K562 (cell line): Measurements from ENCODE around the gene PODXL2. TPM values are rescaled to one million over a fixed set of nuclear protein-coding genes. Genes with fewer than 3 reads are reported as not detected.

Experiments
- ATAC-seq: fragments of 200-7000 bp; cut with Tn5 transposase; 3 replicates; pipeline ENCODE4 v1.9.1; 2020; ENCODE audit warnings: moderate library complexity
- BruUV-seq: library from RNA; stranded (reverse); fragments of 400-500 nt; replicated peaks from 2 replicates; lab custom pipeline; 2021; lab: Mats Ljungman, UMichigan
- CTCF ChIA-PET: fragments of 300-600 bp; formaldehyde crosslinking; extraction: SDS; loops from one replicate; lab custom pipeline; 2021; ENCODE audit warnings: low intra/inter-chr PET ratio; lab: Yijun Ruan, JAX
- POLR2A ChIA-PET: fragments of 300-600, 350-650 bp; sonication (Branson Sonifier 250); formaldehyde crosslinking; extraction: SDS; loops from one replicate; lab custom pipeline; 2021; ENCODE audit warnings: antibody characterized with exemption, inconsistent platforms; lab: Yijun Ruan, JAX
- DNase-seq, 4 experiments: peaks; one replicate each; pipeline versions ENCODE4 v3.0.0 to v3.0.0-alpha.2; 2011 to 2018; ENCODE audit warnings: low spot score in 3 of 4, mixed read lengths in 3 of 4; ENCODE audit errors: extremely low read depth in 1 of 4
- FAIRE-seq: peaks from 2 replicates; lab custom pipeline; 2011; peaks lifted over from hg19 to GRCh38; lab: Jason Lieb, UNC
- H2AFZ ChIP-seq: 2 replicates; pipeline ENCODE4 v1.6.0; 2011; ENCODE audit warnings: low read depth, low read length, control low read depth, inconsistent platforms
- H3K27ac ChIP-seq: fragments of 200-600 bp; 3 replicates; pipeline ENCODE4 v1.8.0; 2011; ENCODE audit warnings: low read depth, mild to moderate bottlenecking, control low read depth, inconsistent platforms, low read length, moderate library complexity, mixed read lengths; ENCODE audit errors: extremely low read depth
- H3K27me3 ChIP-seq, 2 experiments: fragments of 300-600 bp in 1 of 2; 2 replicates in 1 of 2; 3 replicates in 1 of 2; pipeline versions ENCODE4 v1.6.0 to v1.8.0; 2011; ENCODE audit warnings: inconsistent platforms in 2 of 2, low read length in 2 of 2, mild to moderate bottlenecking in 1 of 2, mixed read lengths in 1 of 2, moderate library complexity in 1 of 2; ENCODE audit not compliant: control insufficient read depth in 2 of 2, insufficient read depth in 2 of 2
- H3K36me3 ChIP-seq: fragments of 300-600 bp; 3 replicates; pipeline ENCODE4 v1.8.0; 2011; ENCODE audit warnings: mild to moderate bottlenecking, low read length, inconsistent platforms; ENCODE audit not compliant: control insufficient read depth, insufficient read depth
- H3K4me1 ChIP-seq, 2 experiments: fragments of 200-600 bp in 1 of 2; replicated peaks in 1 of 2; 2 replicates in 1 of 2; 3 replicates in 1 of 2; pipeline versions ENCODE4 v1.5.1 to v1.8.0; 2011; ENCODE audit warnings: inconsistent platforms in 2 of 2, low read length in 2 of 2, mild to moderate bottlenecking in 1 of 2, mixed read lengths in 1 of 2, moderate library complexity in 1 of 2; ENCODE audit not compliant: control insufficient read depth in 2 of 2, insufficient read depth in 2 of 2
- H3K4me2 ChIP-seq: 2 replicates; pipeline ENCODE4 v1.6.1; 2011; ENCODE audit warnings: low read length, control low read depth, inconsistent platforms, mixed read lengths; ENCODE audit not compliant: insufficient read depth
- H3K4me3 ChIP-seq: fragments of 200-600 bp; sonication (generic), shearing (Covaris generic); 2 replicates; pipeline ENCODE4 v1.5.1; 2016; ENCODE audit warnings: control low read depth, inconsistent platforms
- H3K79me2 ChIP-seq: fragments of 200-600 bp; 3 replicates; pipeline ENCODE4 v1.8.0; 2011; ENCODE audit warnings: low read length, inconsistent platforms; ENCODE audit not compliant: control insufficient read depth, insufficient read depth
- H3K9ac ChIP-seq, 2 experiments: 2 replicates each; pipeline versions ENCODE4 v1.6.0 to v1.6.1; 2011; ENCODE audit warnings: low read depth in 2 of 2, low read length in 2 of 2, control low read depth in 1 of 2, inconsistent platforms in 1 of 2, mild to moderate bottlenecking in 1 of 2, mixed read lengths in 1 of 2; ENCODE audit not compliant: insufficient read depth in 1 of 2
- H3K9me1 ChIP-seq: one replicate; pipeline ENCODE4 v1.6.0; 2011; ENCODE audit warnings: inconsistent platforms, mild to moderate bottlenecking, low read length, moderate library complexity; ENCODE audit not compliant: control insufficient read depth, insufficient read depth
- H3K9me3 ChIP-seq: replicated peaks from 2 replicates; pipeline ENCODE4 v1.5.1; 2011; ENCODE audit warnings: low read depth, low read length, inconsistent platforms; ENCODE audit not compliant: control insufficient read depth, insufficient read depth
- H4K20me1 ChIP-seq: replicated peaks from 2 replicates; pipeline ENCODE4 v1.6.1; 2011; ENCODE audit warnings: low read length, inconsistent platforms, mixed read lengths; ENCODE audit not compliant: control insufficient read depth, insufficient read depth
- ATF3 ChIP-seq, 2 experiments: fragments of 450-650 bp in 1 of 2; sonication (generic) in 1 of 2; formaldehyde crosslinking in 1 of 2; IDR thresholded peaks in 1 of 2; conservative IDR thresholded peaks in 1 of 2; 2 replicates each; pipeline versions ENCODE4 v1.6.1 to v1.8.1; 2016 to 2023; ENCODE audit warnings: mild to moderate bottlenecking in 2 of 2, moderate library complexity in 2 of 2, inconsistent platforms in 1 of 2, missing genetic modification reagents in 1 of 2
- C11orf30 ChIP-seq: fragments of 450-650 bp; IDR thresholded peaks from 2 replicates; pipeline ENCODE4 v1.6.1; 2016; ENCODE audit warnings: low read depth, mild to moderate bottlenecking
- CTCFL ChIP-seq: IDR thresholded peaks from 2 replicates; pipeline ENCODE4 v1.6.1; 2011; ENCODE audit warnings: borderline replicate concordance, low read depth, mild to moderate bottlenecking, moderate library complexity, low read length; ENCODE audit not compliant: insufficient read depth, poor library complexity, severe bottlenecking
- ESRRB ChIP-seq: fragments of 250-450 bp; sonication (Bioruptor Pico); IDR thresholded peaks from 2 replicates; pipeline ENCODE4 v1.5.0; 2020; ENCODE audit warnings: mild to moderate bottlenecking, moderate library complexity, borderline replicate concordance
- IFI16 ChIP-seq: fragments of 250-450 bp; sonication (Bioruptor Pico); IDR thresholded peaks from 2 replicates; pipeline ENCODE4 v2.1.2; 2022; ENCODE audit warnings: mild to moderate bottlenecking, inconsistent platforms
- JUND ChIP-seq, 2 experiments: IDR thresholded peaks; 2 replicates in 1 of 2; 3 replicates in 1 of 2; pipeline ENCODE4 v1.6.1; 2011; ENCODE audit warnings: borderline replicate concordance in 2 of 2, low read depth in 2 of 2, low read length in 2 of 2, improper control_type of control experiment in 1 of 2, missing biosample characterization in 1 of 2, missing genetic modification characterization in 1 of 2, missing genetic modification reagents in 1 of 2
- LEF1 ChIP-seq: fragments of 450-650 bp; IDR thresholded peaks from 2 replicates; pipeline ENCODE4 v1.6.1; 2016; ENCODE audit warnings: mild to moderate bottlenecking
- POLR3A ChIP-seq: IDR thresholded peaks from 2 replicates; pipeline ENCODE4 v1.6.1; 2011; ENCODE audit warnings: borderline replicate concordance, mild to moderate bottlenecking, moderate library complexity; ENCODE audit not compliant: insufficient read length, insufficient read depth; ENCODE audit errors: extremely low read depth
- POU5F1 ChIP-seq: fragments of 150-350 bp; IDR thresholded peaks from 2 replicates; pipeline ENCODE4 v1.6.1; 2014; ENCODE audit warnings: borderline replicate concordance, low read length, low read depth, mild to moderate bottlenecking; ENCODE audit not compliant: partially characterized antibody
- TAF9B ChIP-seq: fragments of 450-650 bp; IDR thresholded peaks from 2 replicates; pipeline ENCODE4 v1.6.1; 2018; ENCODE audit warnings: mild to moderate bottlenecking; ENCODE audit not compliant: partially characterized antibody
- ZNF668 ChIP-seq: fragments of 250-450 bp; sonication (Bioruptor Pico); IDR thresholded peaks from 2 replicates; pipeline ENCODE4 v1.8.0; 2022; ENCODE audit warnings: mild to moderate bottlenecking, inconsistent platforms
- ZNF785 ChIP-seq: fragments of 250-450 bp; sonication (Bioruptor Pico); IDR thresholded peaks from 2 replicates; pipeline ENCODE4 v1.4.0; 2020; ENCODE audit warnings: mild to moderate bottlenecking
- ZNF830 ChIP-seq: fragments of 250-450 bp; sonication (Bioruptor Pico); IDR thresholded peaks from 2 replicates; pipeline ENCODE4 v1.5.0; 2021; ENCODE audit warnings: mild to moderate bottlenecking
- WGBS: fragments of 100-300 bp; shearing (Covaris generic); methylation state at CpG from one replicate; pipeline ENCODE4 v1.1.6; 2016; ENCODE audit warnings: low coverage, mixed read lengths; ENCODE audit not compliant: insufficient coverage; ENCODE audit errors: missing lambda C conversion rate; 5-methylcytosine and 5-hydroxymethylcytosine counted together
- in situ Hi-C: fragments of 300-500 bp; cut with MboI; formaldehyde crosslinking; loops from 4 replicates; pipeline ENCODE4 v1.15.0; 2018; ENCODE audit warnings: inconsistent platforms, mixed read lengths
- intact Hi-C: fragments of 100-400 bp; cut with micrococcal nuclease; formaldehyde crosslinking; loops from 2 replicates; pipeline ENCODE4 v1.14.2; 2022
- polyA plus RNA-seq, 8 experiments: library from polyadenylated mRNA; depleted of rRNA in 4 of 8; stranded (reverse) in 5 of 8; unstranded in 3 of 8; fragments of >200 nt; fragmentation: Nextera tagmentation in 2 of 8; fragmentation: Illumina TruSeq in 1 of 8; extraction: Ambion mirVana in 2 of 8; extraction: Trizol in 1 of 8; gene quantifications; 2 replicates each; pipeline versions ENCODE4 v1.2.1 to v1.2.3, GENCODE V29; 2011 to 2014; ENCODE audit warnings: inconsistent platforms in 1 of 8, missing spikeins in 1 of 8
- total RNA-seq, 7 experiments: library from RNA; depleted of rRNA in 6 of 7; stranded (reverse); fragments of >200 nt in 6 of 7; fragmentation: Illumina TruSeq in 2 of 7; extraction: Trizol in 2 of 7; gene quantifications; 2 replicates each; pipeline versions ENCODE4 v1.2.1 to v1.2.3, GENCODE V29; 2011 to 2021; ENCODE audit warnings: low replicate concordance in 1 of 7

Gene PODXL2
- total and polyA plus RNA-seq, 9 of the 15 experiments (the other 6 are each of a cell fraction or from before 2014, with no cell fraction given): 0.03 to 52.5 (median 21.9) TPM

GRCh38 chr3:127625821-127626220, 3.2 kb upstream of the PODXL2 start (continued):
- TF ChIP-seq C11orf30 (no peak), ZNF668 (no peak)

GRCh38 chr3:127628426-127628787, 578 bp upstream of the PODXL2 start:
- FAIRE-seq (no peak), DNase-seq (no peak), ATAC-seq (no peak)
- no peaks in the 10 kb centered on the region for H3K36me3 ChIP-seq
- no peak overlapping the region for H3K27ac ChIP-seq
- TF ChIP-seq CTCFL (no peak), POLR3A (no peak), ATF3 (IDR thresholded peaks at IDR 0.05) (no peak), ATF3 (CRISPR knock-in tag; conservative IDR thresholded peaks at IDR 0.05) (no peak), POU5F1 (no peak), ZNF785 (CRISPR knock-in tag) (no peak), LEF1 (no peak), IFI16 (CRISPR knock-in tag) (no peak), ESRRB (CRISPR knock-in tag) (no peak), JUND (IDR thresholded peaks at IDR 0.05; ENCODE audit: borderline replicate concordance, low read depth, low read length) (no peak), JUND (tag; IDR thresholded peaks at IDR 0.05; ENCODE audit: borderline replicate concordance, low read depth, low read length) (no peak), TAF9B (no peak), ZNF830 (CRISPR knock-in tag) (no peak)
- no peaks in the 10 kb centered on the region for H3K27me3 ChIP-seq
- H2AFZ ChIP-seq: peak overlapping the region; percentile 92
- H3K9me1 ChIP-seq: peaks cover 4% of the 10 kb centered on the region
- peak overlapping the region; percentile 41; the same call in 1 of the 2 replicates for H3K4me2 ChIP-seq
- ChIA-PET POLR2A (no interaction called here), CTCF (no interaction called here)
- intact Hi-C loops: no loop called here
- peaks cover 14% of the 10 kb centered on the region in 2 experiments; a peak in 4 of 5 replicates for H3K4me1 ChIP-seq
- no peaks in the 10 kb centered on the region for H3K9me3 ChIP-seq
- H4K20me1 ChIP-seq: peaks cover 4% of the 10 kb centered on the region; the same call in 1 of the 2 replicates
- WGBS: 56% methylated on average over 4 of the region's 4 CpGs
- no peak overlapping the region for H3K4me3 ChIP-seq
- TSS peak; percentile 74 for BruUV-seq
- in situ Hi-C loops: no loop called here
- peaks cover 22% of the 10 kb centered on the region for H3K79me2 ChIP-seq
- H3K9ac ChIP-seq: no peak overlapping the region
